Activated CD8-positive, alpha-beta memory T cell treated with anti-CD3 and anti-CD28 coated beads for 36 hours (primary cell): ENCODE data around the gene ABCA1. TPM values are rescaled to one million over a fixed set of nuclear protein-coding genes. Genes with fewer than 3 reads are reported as not detected.
"Not testable (repeated sequence)": the region's sequence is repeated elsewhere in the genome, so short reads cannot be mapped to it uniquely, and the experiment has no call there.

ENCODE experiments used
- CTCF ChIA-PET: fragments of 350-600 bp; sonication (Branson Sonifier 250); formaldehyde crosslinking; loops from one replicate; lab custom pipeline; 2021; ENCODE audit warnings: antibody characterized with exemption; lab: Charles Lee
- POLR2A ChIA-PET: fragments of 350-600 bp; sonication (Branson Sonifier 250); formaldehyde crosslinking; loops from one replicate; lab custom pipeline; 2021; ENCODE audit warnings: antibody characterized with exemption; lab: Charles Lee
- total RNA-seq, 2 experiments: library from RNA; stranded (reverse); gene quantifications; one replicate each; pipeline ENCODE4 v1.2.3, GENCODE V29; 2021

ABCA1 gene
- total RNA-seq, 2 experiments from 2014 or later: 0.29 to 0.32 TPM

DNA sequence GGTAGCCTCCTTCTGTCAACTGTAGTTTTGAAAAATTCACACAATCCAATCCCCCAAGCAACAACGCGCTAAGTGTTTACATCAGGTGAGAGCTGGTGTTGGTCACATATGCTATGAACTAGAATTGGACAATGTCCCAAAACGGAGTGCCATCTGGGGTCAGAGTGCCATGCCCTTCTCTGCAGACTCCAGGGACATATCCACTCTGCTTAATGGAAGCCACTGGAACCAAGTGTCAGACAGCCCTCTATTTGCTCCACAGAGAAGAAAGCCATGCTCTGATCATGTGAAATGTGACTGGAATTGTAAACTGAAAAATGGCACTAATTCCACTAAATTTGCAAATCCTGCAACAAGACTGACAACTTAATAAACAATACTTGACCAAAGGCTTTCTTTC lies 12.2 kb downstream of the ABCA1 start:
- CTCF ChIA-PET: no interaction called here
- POLR2A ChIA-PET: no interaction called here

DNA sequence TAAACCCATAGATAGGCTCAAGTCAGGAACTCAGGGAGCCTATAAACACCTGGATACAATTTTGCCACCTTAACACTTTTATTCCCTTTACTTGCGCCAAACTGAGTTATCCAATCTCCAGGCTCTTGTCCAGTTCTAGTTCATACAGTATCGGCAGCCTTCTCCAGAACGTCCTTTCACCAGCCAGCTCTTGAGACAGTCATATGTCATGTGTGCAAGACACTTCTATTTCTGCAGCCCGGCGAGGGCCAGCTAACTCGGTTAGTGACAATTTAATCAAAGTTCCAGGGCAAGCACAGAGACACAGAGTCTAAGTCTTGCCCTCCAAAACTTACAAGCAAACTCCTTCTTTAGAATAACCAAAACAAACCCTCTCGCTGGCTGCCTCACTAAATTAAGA lies 12.9 kb downstream of the ABCA1 start:
- POLR2A ChIA-PET: no interaction called here
- CTCF ChIA-PET: no interaction called here

DNA sequence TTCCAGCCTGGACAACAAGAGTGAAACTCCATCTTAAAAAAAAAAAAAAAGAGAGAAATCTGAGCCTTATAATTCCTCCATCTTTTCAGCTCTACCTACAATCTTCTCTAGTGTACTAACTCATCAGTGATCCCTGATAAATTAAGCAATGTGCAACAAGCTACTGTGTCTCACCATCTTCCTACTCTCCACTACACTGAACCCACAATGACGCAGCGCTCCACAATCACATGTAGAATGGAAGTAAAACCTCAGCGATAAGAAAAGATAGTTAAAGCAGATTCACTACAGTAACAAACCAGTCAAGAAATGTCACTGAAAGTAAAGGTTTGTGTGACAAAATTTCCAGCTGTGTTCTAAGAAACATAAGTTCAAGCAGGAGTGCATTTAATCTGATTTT lies 13.5 kb downstream of the ABCA1 start:
- POLR2A ChIA-PET: no interaction called here
- CTCF ChIA-PET: no interaction called here

DNA sequence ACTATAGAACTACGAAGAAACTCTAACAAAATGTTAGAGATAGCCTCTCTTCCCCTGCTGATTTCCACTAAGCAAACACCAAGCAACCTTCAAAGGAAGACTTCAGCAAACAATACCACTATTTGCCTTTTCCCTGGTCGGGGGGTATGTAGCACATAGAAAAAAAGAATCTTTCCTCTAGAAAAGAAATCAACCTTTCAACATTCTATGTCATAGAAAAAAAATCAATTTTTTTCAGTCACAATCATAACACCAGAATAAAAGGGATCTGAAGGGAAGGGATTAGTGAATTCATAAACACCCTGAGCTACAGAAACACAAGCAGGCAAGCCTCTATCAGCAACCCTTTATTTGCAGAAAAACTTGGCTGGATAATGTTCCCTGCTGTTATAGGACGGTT lies 15.3 kb downstream of the ABCA1 start:
- POLR2A ChIA-PET: no interaction called here
- CTCF ChIA-PET: no interaction called here

DNA sequence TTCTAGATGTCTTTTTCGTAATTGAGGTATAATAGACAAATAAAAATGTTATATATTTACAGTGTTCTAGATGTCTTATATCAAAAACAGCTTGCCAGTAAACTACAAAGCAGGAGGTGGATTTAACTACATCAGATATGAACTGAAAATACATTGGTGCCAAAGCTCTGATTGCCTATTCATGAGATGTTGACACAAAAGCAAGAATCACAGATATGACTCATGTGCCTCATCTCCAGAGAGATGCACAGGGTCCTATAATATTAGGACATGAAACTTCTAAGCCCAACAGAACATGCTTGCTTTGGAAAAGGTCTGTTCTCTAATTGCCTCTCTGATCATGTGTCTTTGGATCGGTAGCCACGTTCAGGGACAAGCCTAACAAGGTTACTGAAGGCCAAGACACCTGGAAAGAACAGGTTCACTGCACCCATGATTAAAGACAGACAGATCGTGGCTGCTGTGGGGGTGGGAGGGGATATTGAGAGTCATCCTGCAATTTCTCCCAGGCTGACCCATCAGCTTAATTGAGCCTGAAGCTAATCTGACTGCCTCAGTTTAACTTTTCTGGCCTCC lies 16.8 kb downstream of the ABCA1 start:
- POLR2A ChIA-PET: no interaction called here
- CTCF ChIA-PET: no interaction called here

DNA sequence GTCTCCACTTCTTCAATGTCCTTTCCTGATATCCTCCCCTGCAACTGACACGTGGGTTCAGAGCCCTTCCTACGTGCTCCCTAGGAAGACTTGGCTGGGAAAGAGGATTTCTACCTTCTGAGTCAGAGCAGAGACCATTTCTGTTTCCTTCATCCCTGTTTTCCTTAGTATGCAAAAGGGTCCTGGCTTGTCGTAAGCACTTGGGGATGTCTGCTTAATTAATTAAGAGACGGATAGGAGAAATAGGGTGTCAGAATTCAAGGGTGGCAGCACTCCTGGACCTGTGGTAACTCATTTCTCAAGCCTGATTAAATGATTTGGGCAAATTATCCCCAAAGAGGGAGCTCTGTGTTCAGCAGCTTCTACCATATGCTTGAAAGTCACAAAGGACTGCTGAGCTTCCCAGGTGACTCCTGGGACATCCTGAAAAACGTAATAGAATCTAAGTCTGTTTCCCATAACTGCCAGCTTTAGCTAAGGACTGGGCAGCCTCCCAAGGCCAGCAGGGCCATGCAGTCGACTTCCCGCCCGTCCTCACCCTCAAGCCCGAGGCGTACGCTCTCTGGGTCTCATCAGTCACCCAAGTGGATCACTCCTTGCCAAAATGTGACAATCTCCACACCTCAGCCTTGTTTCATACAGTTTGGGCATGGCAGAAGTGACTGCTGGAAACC lies 20.5 kb downstream of the ABCA1 start:
- CTCF ChIA-PET: interaction anchor here (0.8 kb wide), 1 partner anchor 92 kb away, joined by 4 read pairs; no protein-coding TSS in a partner anchor

DNA sequence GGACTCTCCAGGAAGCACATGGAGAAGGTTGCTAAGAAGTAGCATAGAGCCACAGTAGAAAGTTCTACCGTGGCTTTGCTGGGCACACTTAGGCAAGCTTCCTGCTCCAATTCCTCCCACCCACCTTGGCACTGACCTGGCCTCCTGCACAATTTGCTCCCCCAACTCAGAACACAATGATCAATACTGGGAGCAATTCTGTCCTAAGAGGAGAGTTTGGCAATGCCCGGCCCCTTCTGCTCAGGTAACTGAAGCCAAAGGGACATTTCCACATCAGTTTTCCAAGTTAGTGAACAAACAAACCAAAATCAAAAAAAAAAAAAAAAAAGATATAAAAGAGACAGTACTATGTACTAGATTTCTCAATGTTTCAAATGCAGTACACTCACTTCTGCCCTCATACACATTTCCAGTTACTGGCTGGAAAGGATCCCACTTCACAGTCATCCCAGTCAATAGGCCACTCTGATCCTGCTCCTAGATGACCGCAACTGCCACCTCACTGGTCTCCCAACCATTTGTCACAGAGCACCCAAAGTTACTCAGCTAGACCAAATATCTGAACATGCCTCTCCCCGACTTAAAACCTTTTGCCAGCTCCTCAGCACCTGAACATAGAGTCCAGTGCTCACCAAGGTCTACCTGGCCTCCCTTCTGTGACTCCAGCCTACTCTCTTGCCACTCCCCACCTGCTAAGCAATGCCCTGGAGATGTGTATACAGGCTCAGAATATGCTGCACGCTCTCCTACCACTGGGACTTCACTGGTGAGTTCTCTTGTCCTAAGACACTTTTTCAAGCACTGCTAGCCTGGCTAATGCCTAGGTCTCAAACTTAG lies 21.3 kb downstream of the ABCA1 start:
- CTCF ChIA-PET: interaction anchor here (0.8 kb wide), 1 partner anchor 91 kb away, joined by 4 read pairs; no protein-coding TSS in a partner anchor
- POLR2A ChIA-PET: no interaction called here

More for the DNA sequence above, 20.5 kb downstream of the ABCA1 start:
- POLR2A ChIA-PET: no interaction called here

DNA sequence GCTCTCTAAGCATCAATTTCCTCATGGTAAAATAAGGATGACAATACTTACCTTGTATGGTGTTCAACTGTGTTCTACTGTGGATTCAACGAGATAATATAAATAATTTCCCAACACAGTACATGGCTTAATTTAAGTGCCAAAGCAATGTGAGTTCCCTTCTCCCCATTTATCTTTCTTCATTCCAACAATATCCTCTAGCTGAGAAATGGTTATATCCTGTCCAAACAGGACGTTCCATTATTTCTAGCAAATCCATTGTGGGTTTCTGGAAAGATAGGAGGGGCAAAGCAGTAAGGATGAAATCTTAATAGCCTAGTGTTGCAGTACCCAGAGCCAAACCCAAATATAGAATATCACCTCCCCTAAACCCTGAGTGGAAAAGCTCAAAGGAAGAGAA lies 22.0 kb downstream of the ABCA1 start:
- CTCF ChIA-PET: no interaction called here
- POLR2A ChIA-PET: no interaction called here

DNA sequence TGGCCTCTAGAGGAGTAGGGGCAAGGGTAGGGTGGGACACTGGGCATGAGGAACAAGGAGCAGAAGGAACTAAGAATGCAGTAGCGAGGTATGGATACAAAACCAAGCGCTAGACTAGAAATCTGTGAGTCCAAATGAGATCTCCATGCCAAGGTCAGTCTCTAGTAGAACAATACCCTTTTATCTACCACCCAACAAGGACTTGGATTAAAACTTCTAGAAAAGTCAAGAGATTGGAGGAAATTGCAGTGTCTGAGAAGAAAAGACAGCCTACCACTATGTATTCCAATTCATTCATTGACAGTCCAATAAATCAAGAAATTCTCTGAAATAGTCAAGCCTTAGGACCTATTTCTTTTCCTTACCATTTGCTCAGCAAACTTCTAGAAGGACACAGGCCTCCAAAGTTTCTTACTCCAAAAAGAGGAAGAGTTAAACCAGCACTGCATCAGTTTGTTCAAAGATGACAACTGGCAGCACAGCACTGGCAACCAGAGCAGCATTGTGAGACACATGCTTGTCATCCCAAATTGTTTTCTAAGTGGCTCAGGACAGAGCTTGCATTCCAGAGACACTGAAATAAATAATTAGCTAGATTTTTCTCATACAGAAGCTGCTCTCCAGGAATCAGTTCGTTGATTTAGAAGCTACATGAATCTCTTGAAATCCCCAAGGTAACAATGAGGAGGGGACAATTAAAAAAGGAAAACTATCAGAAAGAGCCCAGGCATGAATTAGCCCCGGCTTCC lies 22.6 kb downstream of the ABCA1 start:
- CTCF ChIA-PET: no interaction called here
- POLR2A ChIA-PET: no interaction called here

DNA sequence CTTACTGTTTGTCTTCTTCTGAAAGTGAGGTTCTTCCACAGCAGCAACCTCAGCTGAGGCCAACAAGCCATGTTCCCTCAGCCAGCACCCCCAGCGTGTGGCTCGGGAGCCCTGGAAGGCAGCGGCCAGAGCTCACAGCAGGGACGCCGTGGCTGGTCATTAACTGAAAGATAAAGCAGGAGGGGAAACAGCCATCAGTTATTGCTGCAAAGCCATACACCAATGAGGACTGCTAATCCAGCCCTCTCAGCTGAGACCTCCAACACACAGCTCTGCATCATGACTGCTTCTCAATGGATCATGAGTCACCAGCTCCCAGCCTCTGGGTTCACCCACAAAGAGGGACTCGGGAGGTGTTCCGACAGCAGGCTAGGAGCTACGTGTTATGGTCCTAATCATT lies 24.3 kb downstream of the ABCA1 start:
- ChIA-PET POLR2A (no interaction called here), CTCF (interaction anchor here (0.5 to 0.6 kb wide), 2 partner anchors 30 to 33 kb away, joined by 3 read pairs; no protein-coding TSS in a partner anchor)

DNA sequence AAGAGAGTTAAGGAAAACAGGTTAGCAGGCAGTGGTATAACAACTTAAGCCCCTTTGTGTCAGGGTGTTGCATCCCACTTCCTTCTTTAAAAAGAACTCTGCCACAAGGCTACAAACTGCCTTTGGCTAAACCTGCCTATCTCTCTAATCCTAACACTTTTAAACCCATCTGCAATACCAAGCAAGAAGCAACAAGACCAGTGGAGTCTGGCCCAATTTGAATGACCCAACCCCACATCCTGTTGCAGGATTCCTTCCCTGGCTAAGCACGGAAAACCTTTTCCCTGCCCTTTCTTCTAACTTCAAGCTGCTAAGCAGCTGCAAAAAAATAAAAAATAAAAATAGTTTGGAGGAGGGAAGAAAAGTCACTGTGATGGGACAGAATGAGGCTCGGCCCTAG lies 27.1 kb downstream of the ABCA1 start:
- POLR2A ChIA-PET: no interaction called here
- CTCF ChIA-PET: no interaction called here

DNA sequence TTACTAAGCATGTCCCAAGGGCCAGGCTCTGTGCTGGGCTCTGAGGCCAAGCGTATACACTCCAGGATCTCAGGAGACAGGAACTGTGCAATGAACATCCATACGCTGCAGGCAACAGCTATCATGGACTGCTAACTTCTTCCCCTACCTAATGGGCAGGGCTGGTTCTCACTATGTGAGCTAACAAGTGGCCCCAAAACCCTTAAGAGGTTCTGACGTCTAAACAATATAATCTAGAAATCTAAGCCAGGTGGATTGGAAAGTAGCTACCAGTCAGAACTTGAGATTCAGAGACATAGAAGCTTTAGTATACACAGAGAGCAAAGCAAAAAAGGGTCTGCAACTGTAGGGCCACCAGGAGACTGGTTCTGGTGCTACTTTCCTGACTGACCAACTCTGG lies 27.6 kb downstream of the ABCA1 start:
- CTCF ChIA-PET: no interaction called here

DNA sequence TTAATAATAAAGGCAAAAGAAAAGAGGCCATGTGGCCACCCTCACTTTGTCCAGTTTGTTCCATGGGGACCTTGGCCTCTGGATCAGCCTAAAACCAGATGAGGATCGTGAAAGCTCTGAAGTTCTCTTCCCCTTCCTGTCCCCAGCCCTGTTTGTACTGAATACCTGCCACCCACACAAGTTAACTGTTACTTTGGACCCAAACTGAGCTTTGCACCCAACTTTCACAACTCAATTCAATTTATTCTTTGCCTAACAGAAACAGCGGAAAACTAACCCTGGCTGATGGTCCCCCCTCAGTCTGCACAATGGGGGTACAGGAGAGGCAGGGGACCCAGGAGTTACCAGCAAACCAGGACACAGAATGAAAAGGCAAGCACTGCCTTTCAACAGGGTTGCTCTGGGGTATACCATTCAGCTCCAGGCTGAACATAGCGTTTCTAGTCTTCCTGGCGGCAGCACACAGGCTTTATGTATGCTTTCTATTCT lies 28.2 kb downstream of the ABCA1 start:
- ChIA-PET CTCF (no interaction called here), POLR2A (no interaction called here)

More for the DNA sequence above, 27.6 kb downstream of the ABCA1 start:
- POLR2A ChIA-PET: no interaction called here

DNA sequence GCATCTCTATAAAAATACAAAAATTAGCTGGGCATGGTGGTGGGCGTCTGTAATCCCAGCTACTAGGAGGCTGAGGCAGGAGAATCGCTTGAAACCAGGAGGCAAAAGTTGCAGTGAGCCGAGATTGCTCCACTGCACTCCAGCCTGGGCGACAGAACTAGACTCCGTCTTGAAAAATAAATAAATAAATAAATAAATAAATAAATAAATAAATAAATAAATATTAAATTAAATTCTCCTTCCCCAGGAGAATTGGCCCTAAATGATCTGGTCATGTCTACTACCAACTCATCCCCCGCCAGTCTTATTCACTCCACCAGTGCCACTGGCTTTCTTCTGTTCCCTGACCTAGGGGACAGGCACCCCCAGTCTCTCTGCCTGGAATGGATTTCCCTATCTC lies 29.6 kb downstream of the ABCA1 start:
- POLR2A ChIA-PET, CTCF ChIA-PET: not testable (repeated sequence)

DNA sequence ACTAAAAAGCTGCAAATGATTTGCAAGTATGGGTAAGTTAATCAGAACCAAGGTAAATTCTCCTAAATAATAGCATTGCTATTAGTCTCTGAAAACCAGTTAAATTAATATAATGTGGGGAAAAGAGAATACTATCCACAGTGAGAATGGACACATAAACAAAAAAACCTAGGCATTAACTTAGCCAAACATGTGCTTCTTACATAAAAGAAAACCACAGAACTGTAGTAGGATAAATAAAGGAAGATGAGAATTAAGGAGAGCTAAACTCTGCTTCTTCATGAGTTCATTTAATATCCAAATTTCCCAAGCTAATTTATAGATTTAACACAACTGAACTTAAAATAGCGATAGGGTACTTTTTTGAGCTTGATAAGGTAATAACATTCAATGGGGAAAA lies 31.8 kb downstream of the ABCA1 start:
- ChIA-PET CTCF (no interaction called here), POLR2A (no interaction called here)

DNA sequence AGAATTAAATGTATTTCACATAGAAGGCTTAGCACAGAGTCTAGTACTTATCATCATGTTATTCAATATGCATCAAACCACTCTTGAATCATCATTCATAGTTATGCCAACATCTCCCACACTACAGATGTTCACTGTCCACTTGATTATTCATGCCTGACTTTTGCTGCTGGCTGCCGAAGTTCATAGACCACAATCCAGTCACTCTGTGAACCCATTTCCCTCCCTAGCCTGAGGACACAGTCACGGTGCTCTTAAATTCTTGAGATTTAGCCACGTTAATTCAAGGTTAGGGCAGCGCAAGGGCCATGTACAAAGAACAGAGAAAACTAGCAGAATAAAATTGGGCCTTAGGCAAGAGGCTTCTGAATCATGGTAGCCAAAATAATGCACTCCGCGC lies 32.4 kb downstream of the ABCA1 start:
- ChIA-PET CTCF (no interaction called here), POLR2A (no interaction called here)

DNA sequence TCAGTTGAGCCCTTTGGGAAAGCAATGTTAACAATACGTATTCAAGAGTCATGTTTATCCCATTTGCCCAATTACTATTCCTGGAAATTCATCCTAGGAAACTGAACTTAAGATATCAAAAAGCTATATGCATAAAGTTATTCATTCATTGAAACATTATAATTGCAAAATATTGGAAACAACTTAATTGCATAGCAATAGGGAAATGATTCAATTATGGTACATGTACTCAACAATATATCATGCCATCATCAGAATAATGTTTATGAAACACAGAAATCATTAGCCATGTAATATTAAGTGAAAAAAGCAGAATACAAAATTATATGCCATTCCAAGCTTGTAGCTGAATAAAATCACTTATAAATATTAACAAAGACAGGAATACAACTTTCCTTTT lies 35.3 kb downstream of the ABCA1 start:
- ChIA-PET POLR2A (no interaction called here), CTCF (interaction anchor here (1.4 kb wide), 1 partner anchor 84 kb away, joined by 3 read pairs; no protein-coding TSS in a partner anchor)

DNA sequence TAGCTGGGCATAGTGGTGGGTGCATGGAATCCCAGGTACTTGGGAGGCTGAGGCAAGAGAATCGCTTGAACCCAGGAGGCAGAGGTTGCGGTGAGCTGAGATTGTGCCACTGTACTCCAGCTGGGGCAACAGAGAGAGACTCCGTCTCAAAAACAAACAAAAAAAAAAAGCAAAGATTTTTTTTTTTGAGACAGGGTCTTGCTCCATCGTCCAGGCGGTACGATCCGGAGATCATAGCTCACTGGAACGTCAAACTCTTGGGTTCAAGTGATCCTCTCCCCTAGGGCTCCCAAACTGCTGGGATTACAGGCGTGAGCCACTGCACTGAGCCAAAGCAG lies 37.6 kb downstream of the ABCA1 start:
- POLR2A ChIA-PET: no interaction called here
- CTCF ChIA-PET: no interaction called here

DNA sequence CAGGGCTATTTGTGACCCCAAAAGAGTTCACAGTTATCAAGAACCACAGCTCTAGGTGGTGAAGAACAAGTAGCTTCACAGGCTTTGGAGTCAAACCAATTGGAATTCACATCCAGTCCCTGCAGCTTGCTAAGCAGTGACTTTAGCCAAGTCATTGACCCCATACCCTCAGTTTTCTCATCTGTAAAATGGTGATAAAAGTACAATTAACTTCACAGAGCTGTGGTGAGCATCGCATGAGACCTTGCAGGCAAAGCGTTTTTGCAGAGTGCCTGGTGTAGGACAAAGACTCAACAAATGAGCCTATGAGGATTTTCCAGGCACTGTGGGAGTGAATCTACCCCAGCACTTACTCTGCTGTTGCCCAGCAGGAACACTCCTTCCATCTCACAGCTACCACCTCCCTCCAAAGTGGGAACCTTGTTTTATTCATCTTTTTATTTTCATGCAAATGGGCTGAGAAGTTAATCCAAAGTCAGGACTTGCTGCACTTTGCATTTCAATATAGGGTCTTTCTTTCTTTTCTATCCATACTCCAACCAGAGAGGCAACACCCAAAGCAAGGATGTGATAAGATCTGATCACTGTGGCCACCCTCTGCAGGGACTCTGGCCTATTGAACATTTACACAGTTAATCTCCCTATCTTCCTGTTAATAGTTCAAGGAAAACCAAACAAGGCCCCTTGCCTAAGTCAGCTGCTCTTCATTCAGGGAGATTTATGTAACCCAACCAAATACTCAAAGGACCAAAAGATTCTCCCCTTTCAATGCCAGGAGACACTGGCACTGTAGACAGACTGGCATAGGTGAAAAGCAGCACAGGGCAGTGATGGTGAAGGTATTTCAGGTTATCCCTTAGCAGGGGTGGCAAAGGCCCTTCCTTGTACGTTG lies 41.9 kb downstream of the ABCA1 start:
- CTCF ChIA-PET: no interaction called here
- POLR2A ChIA-PET: no interaction called here
